NCI-H446 treated with DMSO at 0.1 percent for 48 hours (cell line): ENCODE results near the gene KLK4.

Experiments used
- DNase-seq: peaks from one replicate; lab custom pipeline; 2025; lab: John Stamatoyannopoulos, UW

KLK4 gene, protein sequence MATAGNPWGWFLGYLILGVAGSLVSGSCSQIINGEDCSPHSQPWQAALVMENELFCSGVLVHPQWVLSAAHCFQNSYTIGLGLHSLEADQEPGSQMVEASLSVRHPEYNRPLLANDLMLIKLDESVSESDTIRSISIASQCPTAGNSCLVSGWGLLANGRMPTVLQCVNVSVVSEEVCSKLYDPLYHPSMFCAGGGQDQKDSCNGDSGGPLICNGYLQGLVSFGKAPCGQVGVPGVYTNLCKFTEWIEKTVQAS

DNA sequence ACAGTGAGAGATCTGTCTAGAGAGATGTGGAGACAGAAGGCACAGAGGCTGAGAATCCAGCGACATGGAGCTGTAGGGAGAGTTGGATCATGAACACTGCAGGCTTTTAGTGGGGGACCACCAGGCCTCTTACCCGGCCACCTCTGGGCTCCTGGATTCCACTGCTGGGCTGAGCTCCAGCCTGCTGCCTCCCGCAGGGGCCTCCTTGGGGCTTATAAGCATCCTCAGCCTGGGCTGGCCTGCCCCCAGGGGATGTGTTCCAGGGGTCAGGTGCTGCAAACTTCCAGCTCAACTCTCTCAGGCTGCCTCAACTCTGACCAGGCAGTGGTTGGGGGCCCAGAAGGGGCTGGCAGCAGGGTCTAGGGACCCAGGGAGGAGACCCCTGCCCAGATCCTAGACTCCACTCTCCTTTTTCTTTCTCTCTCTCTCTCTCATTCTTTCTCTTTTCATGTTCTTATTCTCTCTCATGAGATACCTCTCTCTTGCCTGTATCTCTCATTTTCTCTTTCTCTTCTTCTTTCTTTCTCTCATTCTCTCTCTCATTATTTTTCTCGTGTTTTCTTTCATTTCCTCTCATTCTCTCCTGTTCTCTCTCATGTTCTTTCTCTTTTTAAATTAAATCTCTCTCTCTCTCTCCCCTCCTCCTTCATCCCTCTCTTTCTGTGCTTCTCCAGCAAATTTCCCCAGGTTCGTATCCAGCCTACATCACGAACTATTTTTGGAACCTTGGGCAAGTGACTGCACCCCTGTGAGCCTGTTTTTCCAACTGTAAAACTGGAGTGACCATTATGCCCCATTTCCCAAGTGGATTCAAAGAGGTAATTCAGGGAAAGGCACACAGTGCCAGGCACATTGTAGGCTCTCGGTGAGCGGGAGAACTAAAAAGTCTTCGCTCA is at the start of gene KLK4:
Gene KLK4 (minus strand): TSS at position 190 of the 896 bp plus-strand sequence. CDS start 657 bp downstream, outside the sequence.
- DNase-seq, result no peak

DNA sequence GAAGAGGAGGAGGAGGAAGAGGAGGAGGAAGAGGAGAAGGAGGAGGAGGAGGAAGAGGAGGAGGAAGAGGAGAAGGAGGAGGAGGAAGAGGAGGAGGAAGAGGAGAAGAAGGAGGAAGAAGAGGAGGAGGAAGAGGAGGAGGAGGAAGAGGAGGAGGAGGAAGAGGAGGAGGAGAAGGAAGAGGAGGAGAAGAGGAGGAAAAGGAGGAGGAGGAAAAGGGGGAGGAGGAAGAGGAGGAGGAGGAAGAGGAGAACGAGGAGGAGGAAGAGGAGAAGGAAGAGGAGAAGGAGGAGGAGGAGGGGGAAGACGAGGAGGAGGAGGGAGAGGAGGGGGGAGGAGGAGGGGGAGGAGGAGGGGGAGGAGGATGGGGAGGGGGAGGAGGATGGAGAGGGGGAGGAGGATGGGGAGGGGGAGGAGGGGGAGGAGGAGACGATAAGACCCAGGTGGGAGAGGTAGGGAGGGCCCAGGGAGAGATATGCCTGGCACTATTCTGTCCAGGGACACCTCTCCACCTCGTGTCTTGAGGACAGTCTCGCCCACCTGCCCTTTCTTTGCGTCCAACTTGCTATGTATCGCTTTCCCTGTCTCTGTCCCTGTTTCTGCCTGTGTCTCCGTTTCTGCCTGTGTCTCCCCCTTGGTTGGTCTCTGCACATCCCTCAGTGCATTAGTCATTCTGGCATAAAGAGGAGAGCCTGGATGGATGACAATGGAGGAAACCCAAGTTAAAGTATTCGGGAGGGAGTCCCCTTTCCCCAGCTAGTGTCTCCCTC is 48.7 kb upstream of the KLK4 start:
- no peak for DNase-seq

DNA sequence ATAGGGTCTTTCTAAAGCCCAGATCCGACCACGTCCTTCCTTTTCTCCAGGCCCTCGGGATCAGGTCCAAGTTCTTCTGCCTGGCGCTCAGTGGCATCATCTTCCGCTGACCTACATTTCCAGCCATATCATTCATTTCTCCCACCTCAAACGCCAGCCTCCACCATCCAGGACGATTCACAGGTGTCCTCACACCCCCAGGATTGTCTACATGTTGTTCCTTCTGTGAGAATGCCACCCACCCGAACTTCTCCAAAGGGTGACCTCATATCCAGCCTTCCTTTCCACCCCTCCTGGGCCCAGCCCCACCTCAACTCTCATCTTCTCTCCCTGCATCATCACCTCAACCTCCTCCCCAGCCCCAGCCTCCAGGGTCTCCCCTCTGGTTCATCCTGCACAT is 46.4 kb upstream of the KLK4 start:
- no peak for DNase-seq

DNA sequence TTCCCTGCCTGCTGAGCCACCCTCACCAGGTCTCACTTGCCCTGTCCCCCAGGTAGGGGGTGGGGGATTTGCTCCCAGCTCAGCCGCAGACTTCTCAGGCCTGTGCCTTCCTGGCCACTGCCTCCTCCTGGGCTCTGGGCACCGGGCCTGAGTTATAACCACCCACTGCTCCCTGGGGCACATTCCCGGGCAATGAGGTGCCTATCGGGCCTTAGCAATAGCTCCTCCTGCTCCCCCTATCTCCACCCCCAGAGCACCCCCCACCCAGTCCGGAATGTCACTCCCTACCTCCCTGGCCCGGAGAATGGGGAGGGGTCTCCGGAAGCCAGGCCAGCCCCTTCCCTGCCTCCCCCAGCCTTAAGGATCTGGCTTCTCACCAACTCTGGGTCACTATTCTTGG is 41.7 kb upstream of the KLK4 start, which contains the start of gene KLK5:
Gene KLK5 (minus strand): TSS at position 129 of the 400 bp plus-strand sequence. CDS start 381 bp downstream, outside the sequence.
- no peak for DNase-seq

DNA sequence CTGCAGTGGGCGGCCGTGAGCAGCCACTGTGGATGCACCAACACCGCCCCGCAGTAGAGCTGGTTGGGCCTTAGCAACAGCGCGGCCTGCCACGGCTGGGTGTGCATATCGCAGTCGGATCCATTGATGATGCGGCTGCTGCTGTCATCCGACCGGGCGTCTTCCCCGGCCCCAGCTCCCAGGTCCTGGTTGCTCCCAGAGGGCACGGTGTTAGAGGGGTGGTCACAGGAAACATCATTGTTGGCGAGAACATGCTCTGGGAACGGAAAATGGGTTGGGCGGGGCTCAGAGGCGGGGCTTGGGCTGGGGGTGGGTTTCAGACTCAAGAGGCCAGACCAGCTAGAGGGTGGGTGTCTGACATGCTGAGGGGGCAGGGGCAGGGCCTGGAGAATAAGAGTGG is 38.7 kb upstream of the KLK4 start:
- DNase-seq, result no peak

DNA sequence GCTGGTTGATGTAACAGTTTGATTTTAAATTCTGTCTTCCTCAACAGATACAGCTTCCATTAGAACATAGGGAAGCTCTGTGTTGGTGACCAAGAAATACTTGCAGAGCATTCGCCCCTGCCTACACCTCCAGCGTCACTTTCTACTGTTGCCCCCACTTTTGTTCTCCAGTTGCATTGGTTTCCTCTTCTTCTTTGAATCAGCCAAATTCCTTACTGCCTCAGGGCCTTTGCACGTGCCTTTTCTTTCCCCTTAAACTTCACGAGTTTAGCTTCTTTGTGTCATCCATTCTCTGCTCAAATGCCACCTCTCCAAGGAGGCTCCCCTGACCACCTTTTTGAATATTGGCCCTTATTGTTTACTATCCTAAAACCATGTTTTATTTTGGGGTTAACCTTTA is 35.9 kb upstream of the KLK4 start:
- DNase-seq, result no peak

DNA sequence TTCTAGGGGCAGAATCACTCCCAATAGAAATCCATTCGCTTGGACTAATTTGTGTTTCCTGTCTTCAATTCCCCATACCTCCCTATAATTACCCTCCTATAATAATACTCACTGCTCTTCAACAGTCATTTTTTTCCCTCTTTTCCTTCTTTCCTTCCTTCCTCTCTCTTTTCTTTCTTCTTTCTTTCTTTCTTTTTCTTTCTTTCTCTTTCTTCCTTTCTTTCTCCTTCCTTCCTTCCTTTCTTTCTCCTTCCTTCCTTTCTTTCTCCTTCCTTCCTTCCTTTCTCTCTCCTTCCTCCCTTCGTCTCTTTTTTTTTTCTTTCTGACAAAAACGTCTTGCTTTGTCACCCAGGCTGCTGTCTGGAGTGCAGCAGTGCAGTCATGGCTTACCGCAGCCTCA is 33.6 kb upstream of the KLK4 start:
- DNase-seq, result no peak

DNA sequence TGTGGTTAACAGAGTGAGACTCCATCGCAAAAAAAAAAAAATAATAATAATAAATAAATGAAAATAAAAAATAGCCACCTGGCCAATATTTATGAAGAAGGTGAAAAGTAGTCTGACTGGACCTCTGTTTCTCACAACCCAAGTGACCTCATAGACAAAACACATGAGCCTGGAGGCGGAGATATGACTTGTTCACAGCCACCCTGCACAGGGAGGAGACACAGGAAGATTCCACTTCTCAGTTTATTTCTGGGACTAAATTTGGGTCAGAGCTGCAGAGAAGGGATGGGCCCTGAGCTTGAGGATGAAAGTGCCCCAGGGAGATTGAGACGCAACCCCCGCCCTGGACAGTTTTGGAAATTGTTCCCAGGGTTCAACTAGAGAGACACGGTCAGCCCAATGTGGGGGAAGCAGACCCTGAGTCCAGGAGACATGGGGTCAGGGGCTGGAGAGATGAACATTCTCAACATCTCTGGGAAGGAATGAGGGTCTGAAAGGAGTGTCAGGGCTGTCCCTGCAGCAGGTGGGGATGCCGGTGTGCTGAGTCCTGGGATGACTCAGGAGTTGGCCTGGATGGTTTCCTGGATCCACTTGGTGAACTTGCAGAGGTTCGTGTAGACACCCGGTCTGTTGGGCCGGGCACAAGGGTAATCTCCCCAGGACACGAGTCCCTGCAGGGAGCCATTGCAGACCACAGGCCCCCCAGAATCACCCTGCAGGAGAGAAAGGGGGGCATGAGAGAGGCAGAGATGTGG is 32.1 kb upstream of the KLK4 start:
- no peak for DNase-seq

DNA sequence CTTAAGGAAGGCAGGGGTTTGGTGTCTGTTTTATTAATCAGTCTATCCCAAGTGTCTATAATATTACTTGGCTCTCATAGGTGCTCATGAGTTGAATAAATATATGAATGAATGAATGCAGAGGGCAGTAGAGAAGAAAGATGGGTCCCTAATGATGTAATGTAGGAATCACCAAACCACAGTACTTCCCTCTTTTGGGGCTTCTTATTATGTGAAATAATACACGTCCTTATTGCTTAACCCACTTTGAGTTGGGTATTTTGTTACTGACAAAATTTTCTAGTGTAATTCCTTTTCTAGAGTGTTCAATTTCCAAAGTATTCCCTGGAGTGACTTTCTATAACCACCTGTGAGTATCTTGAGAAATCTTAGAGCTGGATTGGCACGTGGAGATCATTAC is 28.4 kb upstream of the KLK4 start:
- DNase-seq, result no peak

DNA sequence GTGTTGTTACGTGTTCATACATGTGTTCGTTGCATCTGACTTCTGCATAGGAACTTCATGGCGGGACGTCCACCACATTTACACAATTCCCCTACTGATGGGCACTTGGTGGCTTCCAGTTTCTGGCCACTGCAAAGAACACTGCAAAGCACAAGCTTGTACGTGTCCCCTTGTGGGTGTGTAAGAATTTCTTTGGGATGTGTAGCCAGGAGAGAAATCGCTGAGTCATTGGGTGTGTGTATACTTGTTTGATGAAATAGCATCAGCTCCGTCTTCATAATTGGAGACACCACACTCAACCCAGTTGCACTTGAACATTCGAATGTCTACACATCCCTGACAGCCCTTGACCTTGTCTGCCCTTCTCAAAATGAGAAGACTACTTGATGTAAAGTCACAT is 22.4 kb upstream of the KLK4 start:
- DNase-seq, result no peak

DNA sequence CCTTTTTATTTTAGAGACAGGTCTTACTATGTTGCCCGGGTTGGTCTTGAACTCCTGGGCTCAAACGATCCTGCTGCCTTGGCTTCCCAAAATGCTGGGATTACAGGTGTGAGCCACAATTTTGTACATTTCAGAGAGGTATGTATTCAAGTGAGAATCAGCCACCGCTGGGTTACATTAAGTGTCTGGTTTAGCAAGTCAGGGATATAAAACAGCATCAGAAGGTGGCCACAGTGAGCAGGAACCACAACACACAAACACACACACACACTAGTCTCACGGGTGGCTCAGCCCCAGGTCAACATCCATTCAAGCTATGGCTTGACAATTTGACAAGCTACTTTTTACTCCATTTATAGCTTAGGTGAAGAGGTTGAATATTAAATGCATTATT is 21.5 kb upstream of the KLK4 start:
- no peak for DNase-seq

DNA sequence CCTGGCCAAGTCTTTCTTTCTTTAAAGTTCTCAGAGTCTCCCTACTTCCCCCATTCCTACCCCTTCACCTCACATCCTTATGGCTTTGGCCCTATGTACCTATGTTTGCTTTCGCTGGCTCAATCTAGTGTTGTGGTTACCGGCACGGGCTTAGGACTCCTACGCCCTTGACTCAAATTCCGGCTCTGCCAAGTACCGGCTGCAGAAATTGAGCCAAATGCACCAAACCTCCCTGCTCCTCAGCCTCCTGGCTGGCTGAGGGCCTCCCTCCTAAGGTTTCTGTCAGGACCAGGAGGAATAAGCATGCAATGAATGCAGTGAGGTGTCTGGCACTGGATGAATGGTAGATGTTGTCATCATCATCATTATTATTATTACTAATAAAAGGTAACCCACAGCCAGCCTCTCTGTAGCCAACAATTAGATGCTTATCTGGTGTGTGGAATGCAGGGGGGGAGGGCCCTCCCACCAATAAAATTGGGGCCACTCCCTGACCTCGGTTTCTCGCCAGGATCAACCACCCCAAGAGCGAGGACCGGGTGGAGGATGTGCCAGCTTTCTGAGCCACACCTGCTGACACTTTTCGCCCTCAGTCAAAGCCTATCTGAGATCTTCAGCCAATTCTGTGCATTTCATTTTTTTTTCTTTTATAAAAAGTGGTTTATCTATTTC is 21.0 kb upstream of the KLK4 start:
- DNase-seq, result no peak

DNA sequence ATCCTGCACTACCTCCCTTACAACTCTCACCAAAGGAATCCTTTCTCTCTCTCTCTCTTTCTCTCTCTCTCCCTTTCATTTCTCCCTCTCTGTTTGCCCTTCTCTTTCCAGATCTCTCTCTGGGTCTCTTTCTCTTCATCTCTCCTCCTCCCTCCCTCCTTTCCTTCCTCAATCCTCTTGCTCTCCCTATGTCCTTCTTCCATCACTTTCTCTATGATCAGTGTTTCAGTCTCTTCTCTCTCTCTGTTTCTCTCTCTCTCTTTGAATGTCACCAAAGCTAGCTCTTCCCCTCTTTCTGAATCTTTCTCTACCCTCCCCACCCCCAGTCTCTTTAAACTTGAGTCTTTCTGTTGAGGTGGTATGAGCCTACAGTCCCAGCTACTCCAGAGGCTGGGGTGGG is 19.8 kb upstream of the KLK4 start:
- DNase-seq, result no peak

DNA sequence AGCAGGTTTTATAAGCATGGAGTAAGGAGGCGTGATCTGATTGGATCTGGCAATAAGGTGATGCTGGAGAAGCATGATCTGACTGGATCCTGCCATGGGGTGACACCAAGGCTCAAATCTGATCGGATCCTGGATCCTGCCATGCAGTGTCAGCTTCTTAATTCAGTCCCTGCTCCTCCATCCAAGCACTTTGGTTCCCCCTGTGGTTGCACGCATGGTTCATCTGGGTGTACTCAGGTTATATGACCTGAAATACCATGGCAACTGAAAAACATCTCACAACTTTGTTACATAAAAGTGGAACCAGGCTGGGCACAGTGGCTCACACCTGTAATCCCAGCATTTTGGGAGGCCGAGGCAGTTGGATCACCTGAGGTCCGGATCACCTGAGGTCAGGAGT is 17.6 kb upstream of the KLK4 start:
- no peak for DNase-seq

DNA sequence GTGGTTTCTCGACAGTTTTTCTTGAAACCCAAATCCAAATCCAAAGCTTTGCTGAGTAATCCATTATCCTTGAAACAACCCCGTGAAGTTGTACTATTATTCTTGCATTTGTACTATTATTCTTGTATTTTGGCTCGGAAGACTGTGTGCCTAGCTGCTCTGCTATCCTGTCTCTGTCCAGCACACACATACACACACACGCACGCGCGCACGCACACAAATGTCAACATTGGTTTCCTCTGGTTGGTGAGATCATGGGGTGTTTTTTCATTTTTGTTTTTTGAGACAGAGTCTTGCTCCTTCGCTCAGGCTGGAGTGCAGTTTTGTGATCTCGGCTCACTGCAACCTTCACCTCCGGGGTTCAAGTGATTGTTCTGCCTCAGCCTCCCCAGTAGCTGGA is 14.9 kb upstream of the KLK4 start:
- no peak for DNase-seq

DNA sequence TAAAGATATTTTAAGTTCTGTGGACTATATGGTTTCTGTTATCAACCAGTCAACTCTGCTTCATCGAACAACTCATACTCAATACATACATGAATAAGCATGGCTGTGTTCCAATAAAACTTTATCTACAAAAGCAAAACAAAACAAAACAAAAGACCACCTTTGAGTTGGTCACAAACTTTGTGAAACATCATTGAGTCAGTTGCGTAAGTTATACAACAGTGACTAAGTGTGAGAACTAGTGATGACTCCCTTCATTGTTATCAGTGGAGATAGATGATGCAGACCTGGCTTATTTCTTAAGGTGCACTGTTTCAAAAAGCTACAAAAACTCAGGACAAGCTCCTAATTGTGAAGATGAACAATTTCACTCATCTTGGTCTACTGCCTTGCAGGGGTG is 14.5 kb upstream of the KLK4 start:
- DNase-seq, result no peak

DNA sequence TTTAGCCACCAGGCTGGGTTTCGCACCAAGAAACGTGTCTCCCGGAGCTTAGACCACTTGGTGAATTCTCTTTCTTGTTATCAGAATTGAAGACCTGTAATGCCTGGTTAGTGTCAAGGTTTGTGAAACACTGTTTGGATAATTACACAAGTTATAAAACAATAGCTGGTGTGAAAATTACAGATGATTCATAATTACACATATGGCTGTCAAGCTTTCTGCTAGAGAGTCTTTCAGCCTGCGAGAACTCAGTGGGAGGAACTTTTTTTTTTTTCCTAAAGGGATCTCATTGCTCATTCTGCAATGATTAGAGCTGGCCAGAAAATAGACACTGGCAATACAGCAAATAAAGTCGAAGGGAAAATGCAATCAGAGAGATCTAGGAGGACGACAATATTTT is 13.4 kb upstream of the KLK4 start:
- no peak for DNase-seq

DNA sequence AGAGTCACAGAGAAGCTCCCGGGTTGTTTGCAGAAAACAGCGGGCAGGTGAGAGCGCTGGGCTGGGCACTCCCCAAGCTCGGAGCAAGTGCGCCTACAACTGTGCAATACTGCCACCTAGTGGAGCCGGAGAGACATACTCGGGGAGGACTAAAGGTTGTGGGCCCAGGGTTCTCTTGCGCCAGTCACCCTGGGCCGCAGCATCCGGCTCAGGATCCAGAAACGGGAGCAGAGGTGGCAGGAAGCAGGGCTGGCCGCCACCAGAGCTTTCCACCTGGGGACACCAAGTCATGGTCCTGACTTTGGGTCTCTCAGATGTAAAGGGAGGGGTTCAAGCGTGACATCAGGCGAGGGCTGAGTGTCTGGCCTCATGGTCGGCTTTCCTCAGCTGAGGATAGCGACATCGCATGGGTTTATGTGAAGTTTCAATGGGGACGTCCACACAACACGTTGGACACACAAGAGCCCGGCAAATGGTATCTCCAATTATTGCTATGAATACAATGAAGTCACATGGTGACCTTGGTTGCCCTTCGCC is 11.2 kb upstream of the KLK4 start:
- DNase-seq, result peak; percentile 48

DNA sequence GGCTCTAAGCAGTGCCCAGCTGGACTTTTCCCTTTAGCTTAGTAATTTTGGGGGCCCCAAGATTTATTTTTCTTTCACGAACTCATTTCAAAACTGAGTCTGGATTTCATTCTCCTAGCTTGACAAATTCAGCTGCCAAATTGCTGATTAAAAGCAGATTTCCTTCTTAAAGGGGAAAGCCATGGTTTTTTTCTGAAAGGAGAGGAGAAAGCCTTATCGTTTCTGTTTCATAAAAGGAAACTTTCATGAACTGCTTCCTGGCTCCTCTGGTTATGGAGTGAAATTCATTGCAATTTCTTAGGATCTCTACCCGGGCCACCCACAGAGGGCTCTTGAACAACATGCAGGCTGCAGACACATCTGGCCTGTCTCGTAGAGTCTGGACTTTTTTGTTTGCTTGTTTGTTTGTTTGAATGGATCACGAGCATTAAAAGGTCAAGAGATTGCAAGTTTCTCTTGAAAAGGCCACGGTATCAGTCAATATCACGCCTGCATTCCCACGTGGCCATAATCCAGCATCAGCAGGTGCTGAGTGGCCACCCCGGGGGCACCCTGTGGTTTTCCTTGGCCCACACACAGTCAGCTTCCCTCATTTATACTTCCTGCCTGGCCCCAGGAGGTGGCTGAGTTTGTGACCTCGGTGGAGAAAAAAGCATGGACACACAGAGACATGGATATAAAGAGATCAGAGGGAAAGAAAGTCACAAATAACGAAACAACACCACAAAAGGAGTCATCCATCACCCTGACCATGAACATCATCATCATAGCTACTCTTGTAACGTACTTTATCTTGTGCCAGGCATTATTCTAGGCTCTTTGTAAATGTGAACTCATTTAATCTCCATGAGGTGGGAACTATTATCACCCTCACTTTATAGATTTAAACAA is 10.5 kb upstream of the KLK4 start:
- DNase-seq, result no peak

DNA sequence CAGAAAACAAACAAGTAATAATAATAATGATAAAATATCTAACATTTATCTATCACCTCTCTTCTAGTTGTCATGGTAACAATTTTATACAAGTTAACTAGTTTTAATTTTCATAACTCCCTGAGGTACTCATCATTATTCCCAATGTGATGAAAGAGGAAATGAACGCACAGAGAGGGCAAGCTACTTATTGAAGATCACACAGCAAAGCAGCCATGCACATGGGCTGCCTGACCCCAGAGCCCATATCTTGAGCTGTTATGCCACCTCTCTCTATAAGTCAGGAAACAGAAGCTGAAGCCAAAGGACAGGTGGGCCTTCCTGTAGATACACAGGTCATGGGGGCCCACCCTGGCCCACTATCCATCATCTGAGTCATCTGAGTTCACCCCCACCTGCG is 4.9 kb upstream of the KLK4 start:
- no peak for DNase-seq
